GM12801 (cell line): ENCODE data around the gene DMD.

Experiments used
- TF ChIP-seq, protein P1 (sequence below): IDR thresholded peaks from one replicate; pipeline ENCODE4 v1.5.1; 2011; ENCODE audit warnings: control low read depth; ENCODE audit not compliant: insufficient read length; ENCODE audit errors: extremely low read depth

DMD gene

DNA sequence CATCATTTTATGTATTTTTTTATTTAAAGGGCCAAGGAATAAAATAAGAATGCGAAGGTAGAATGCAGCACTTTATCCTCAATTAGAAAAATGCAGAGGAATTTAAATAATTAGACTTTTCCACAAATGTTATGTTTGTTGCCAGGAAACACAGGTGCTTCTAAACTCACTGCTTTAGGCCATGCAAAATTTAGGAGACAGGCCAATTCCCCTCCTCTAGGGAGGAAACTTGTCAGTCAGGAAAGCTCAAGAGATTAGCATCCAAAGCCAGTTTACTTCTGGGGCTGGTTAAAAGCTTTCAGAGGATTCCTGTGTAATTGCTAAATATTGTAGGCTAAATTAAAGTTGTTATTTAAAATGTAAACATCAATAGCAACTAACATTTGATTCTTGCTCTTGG is 124.5 kb downstream of the DMD start:
- TF ChIP-seq, protein P1, sequence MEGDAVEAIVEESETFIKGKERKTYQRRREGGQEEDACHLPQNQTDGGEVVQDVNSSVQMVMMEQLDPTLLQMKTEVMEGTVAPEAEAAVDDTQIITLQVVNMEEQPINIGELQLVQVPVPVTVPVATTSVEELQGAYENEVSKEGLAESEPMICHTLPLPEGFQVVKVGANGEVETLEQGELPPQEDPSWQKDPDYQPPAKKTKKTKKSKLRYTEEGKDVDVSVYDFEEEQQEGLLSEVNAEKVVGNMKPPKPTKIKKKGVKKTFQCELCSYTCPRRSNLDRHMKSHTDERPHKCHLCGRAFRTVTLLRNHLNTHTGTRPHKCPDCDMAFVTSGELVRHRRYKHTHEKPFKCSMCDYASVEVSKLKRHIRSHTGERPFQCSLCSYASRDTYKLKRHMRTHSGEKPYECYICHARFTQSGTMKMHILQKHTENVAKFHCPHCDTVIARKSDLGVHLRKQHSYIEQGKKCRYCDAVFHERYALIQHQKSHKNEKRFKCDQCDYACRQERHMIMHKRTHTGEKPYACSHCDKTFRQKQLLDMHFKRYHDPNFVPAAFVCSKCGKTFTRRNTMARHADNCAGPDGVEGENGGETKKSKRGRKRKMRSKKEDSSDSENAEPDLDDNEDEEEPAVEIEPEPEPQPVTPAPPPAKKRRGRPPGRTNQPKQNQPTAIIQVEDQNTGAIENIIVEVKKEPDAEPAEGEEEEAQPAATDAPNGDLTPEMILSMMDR = no peak

DNA sequence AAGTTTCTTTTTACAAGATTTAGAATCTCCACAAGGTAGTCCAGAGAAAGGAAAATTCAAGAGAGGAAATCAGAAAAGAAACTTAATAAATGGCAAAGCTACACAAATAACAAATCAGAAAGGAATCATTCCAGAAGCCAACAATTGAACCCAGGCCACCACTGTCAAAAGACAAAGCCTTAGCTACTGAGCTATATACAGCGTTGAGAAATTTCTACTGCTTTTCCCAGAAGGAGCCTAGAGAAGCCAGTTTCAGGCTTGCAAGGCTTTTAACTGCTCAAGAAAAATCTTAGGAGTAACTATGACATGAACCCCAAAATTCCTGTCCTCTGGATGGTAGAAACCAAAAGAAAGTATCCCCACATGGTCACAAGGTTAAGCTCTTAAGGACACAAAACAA is 129.0 kb downstream of the DMD start:
- TF ChIP-seq, protein P1 = no peak

DNA sequence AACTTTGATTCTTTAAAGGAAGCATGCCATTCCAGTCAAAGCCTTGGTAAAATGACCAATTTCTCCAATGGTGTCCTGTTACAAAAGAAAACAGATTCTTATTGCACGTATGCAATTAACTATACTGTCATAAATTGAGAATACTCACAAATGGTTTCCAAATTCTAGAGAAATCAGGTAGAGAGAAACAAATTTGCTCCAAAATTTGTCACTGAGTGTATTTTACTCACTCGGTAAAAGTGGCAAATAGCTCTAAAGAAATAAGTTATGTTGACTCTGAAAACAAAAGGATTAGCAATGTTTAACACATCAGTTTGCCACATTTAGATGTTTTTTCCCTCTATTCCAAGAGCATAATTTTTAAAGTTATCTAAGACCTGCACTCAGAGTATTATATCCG is 133.1 kb downstream of the DMD start:
- TF ChIP-seq, protein P1 = no peak

DNA sequence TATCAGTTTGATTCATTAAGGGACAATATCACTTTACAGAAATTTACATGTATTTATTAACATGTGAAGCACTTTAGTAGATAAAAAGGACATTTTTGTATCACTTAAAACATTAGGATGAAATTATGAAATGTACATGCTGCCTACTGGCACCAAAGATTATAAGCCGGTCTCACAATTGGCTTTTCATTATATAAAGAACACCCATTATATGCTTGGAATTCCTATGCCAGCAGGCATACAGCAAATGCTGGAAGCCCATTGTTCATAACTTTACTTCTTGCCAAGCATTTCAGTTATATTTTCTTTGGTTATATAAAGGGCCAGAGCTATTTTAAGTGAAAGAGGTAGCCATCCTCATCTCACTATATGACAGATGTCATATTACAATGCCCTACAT is 145.9 kb downstream of the DMD start:
- TF ChIP-seq, protein P1 = no peak

DNA sequence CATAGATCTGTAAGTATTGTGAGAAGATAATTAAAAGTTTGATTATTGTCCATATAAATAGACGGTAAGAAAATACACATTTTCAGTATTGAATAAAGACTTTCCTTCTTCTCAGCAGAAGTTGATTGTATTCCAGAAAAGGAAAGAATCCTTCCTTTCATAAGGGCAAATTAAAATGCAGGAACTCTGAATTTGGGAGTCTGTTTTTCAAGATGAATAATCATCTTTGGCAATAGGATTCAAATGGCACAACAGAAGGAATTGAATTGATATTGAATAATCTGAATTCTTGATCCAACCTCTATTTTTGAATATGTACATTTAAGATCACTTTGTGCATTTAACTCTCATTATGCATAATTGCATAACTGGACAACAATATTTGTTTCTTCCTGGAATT is 149.3 kb downstream of the DMD start:
- TF ChIP-seq, protein P1 = no peak

DNA sequence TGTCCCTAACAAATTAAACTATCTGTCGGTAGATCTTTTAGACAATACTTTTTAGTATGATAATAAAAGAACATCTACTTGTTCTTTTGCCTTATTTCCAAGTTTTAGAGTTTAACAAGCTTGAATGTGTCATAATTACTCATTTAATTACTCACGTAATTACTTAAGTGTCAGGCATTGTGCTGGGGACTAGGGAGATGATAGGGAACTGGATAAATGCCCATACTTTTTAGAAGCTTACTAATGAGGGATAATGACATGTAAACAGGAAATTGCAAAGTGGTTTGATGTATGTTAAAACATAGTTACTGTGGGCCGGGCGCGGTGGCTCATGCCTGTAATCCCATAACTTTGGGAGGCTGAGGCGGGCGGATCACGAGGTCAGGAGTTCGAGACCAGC is 158.3 kb downstream of the DMD start:
- TF ChIP-seq, protein P1 = no peak

DNA sequence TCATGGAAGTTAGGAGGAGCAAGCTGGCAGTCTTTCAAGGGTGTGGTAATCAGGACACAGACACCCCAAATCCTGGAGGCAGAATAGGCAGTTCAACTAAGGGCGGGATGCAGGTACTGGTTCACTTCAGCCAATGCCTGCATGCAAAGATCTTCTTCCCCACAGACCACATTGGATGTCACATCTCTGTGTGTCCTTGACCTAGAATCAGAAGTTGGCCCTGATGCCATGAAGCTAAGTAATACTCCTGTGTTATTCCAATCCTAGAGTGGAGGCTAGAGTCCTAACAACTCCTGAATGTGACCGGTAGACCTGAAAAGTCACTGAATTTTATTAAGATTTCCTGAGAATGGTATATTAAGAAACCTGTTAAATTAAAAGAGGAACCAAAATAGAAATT is 165.5 kb downstream of the DMD start:
- TF ChIP-seq, protein P1 = no peak

DNA sequence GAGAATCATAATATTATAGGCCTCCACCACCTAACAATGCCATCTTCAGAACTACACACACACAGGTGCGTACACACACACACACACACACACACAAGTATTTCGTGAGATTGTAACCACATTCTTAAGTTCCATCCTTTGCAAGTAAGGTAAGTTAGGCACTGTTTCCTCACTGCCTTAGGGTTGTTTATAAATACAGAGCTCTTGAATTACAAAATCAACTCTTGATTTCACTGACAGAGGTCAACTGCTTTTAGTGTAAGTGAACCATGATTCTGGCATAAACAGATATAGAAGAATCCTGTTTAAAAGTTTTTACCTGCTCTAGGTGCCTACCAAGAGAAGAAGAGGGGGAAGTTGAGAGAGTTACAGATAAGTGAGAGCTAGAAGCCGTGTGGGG is 166.1 kb downstream of the DMD start:
- TF ChIP-seq, protein P1 = no peak
